Stimulated activated CD8-positive, alpha-beta memory T cell treated with anti-CD3 and anti-CD28 coated beads, Interleukin-12 subunit alpha, Interleukin-12 subunit beta, amount 100 ng/mL, for 4 hours (primary cell): ENCODE data around the gene FOXD3.

Source experiments
- DNase-seq: peaks from one replicate; pipeline ENCODE4 v3.0.0-alpha.2; 2020; ENCODE audit warnings: low read depth

The FOXD3 gene

DNA sequence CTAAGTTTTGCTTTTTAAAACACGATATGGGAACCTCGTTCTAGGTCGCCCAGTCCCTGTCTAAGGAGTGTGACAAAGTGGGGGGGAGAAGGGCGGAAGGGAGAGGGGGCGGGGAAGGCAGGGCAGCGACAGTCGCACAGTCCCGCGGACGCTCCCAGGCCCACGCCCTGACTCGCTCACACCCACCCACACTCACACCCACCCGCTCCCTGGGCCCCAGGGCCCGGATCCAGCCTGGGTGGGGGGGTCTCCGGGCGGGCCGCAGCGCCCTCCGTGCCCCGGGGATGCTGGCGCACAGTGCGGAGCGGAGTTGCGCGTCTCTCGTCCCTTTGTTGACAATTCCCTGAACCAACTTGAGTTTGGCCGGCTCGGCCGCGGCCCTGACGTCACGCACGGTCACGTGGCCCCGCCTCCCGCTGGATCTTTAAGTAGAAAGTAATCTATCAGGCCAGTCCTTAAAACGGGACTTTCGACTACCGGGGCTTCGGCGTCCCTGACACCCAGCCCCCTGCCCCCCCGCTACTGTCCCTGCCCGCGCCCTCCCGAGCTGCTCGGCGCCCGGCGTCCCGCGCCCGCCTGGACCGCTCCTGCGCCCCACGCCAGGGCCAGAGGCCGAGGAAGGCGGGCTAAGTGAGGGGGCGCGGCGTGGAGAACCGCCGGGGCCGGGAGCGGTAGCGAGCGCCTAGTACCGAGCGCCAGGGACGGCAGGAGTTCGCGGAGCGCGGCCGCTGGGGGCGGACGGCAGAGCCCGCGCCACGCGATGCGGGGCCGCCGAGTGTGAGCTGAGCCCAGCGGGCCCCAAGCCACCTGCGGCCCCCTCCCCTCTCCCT lies at the start of gene FOXD3:
Gene FOXD3 (plus strand): TSS at position 454 of the 830 bp plus-strand sequence. CDS start 492 bp downstream, outside the sequence.
- no peak for DNase-seq

DNA sequence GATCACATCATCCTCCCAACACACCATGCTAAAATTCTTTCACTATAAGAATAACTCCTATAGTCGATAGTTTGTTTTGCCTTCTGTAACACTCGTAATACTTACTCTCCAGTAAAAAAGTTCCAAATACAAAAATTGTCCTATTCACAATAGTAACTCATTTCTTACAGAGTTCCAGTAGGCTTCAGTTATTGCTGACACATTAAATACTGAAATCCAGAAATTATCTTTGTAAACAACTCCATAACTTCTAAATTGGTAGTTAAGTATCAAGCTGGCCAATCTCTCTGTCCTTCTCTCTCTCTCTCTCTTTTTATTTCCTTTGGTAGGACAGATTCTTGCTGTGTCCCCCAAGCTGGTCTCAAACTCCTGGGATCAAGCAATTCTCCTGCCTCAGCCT lies 49.6 kb upstream of the FOXD3 start:
- no peak for DNase-seq

DNA sequence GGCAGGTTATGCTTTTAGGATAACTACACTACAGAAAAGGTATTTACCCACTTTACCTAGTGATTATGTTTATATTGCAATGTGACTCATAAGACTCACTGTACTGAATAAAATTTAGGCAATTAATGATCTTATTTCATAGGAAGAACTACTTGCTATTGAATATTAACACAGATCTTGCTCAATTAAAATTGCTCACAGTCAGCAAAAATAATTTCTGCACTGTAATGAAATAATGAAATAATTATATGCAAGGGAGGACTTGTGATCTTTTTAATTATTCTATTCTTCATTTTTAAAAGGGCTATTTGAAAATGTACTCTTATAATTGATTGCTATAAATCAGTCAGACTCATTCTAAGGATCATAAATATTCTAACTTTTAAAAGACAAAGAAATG lies 48.0 kb upstream of the FOXD3 start:
- no peak for DNase-seq

DNA sequence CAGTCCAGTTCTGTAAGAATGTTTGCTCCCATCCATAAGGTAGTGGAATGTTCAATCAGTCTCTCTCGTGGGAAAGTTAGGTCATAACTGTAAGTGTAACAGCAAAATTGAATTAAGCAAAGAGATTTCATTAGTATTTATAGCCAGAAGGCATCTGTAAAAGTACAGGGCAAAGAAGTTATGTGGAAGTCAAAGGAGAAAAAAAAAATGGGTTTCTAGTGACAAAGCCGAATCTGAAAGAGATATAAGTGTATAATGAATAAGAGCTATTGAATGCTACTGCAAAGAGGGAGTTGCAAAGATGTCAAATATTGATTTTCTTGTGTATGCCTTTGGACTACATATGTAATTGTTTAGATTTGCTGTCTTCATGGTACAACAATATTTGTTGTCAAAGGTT lies 47.4 kb upstream of the FOXD3 start:
- no peak for DNase-seq

DNA sequence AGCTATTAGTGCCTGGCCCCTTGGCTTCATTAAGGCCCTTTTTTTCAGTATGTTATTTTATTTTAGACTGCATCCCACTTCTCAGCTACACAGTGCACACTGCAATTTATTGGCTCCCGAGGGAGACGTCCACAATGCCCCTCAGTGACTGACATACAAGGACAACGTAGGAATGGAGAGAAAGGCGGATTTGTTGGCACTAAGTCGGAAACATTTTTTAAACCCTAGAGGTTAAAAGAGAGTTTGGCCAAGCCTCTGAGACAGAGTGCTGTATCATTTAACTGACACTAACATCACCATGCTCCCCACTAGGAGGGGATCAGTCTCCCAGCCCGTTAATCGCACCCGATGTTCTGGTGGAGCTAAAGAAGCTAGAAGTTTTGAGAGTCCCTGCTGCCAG lies 45.7 kb upstream of the FOXD3 start:
- DNase-seq: no peak

DNA sequence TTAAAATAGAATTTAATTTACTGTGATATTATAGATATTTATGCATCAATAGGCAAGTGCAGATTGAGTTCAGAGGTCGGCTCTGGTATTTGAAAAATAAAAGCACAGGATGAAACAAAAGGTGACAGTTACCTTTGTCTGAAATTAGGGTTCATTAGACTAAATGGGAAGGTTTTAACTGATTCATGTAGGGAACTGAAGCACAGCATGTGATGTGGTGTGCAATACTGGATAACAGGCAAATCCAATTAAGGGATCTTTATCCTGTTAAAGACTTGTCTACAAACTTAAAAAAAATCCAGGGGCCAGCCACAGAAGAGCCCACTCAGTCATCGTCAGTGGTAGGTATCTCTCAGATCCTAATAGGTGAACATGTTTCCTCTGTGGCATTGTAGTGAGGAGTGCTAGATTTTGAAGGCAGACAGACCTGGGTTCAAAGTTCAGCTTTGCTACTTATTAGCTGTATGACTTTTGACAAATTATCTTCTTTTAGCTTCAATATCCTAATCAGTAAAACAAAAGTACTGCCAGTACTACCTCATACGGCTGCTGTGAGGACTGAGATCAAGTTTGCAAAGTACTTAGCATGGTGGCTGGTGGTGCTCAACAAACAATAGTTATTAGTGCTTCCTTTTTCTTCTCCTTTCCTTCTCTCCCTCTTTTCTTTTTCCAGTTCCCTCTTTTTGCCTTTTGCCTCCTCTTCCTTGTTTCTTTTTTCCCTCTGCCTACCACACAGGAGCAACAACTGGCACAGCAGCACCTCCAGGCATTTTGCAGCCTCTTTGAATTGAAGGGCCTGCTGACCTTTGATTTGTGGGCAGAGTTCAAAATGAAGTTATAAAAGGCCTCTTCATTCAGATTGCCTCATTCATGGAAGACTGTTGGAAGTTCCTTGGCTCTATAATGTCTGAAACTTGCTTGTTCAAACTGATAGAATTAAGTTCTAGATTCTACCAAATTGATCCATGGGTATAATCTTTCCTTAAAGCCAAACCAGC lies 44.9 kb upstream of the FOXD3 start:
- no peak for DNase-seq

DNA sequence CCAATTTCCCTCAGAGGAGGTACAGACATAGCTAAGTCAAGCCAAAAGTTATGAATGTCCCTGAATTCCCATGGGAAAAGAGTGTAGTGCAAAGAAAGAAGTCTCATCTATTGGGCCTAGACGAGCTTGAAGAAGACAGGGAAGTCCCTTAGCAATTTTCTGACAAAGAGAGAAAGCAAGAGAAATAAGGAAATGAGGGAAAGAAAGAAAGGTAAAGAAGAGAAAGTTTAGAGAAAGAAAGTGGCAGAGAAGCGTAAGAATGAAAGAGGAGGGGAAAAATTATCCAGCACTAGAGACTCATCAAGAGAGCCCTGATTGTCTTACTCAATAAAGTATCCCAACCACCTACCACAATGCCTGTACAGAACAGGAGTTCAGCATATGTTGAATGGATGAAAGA lies 40.6 kb upstream of the FOXD3 start:
- no peak for DNase-seq

DNA sequence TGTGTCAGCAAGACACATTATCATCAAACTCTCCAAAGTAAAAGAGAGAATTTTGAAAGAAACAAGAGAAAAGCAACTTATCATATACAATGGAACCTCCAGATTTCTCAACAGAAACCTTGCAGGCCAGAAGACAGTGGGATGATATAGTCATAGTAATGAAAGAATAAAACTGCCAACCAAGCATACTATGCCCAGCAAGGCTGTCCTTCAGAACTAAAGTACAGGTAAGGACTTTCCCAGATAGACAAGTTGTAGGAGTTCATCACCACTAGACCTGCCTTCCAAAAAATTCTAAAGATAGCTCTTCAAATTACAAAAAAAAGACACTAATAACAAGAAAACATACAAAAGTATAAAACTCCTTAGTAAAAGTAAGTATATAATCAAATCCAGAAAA lies 33.2 kb upstream of the FOXD3 start:
- no peak for DNase-seq

DNA sequence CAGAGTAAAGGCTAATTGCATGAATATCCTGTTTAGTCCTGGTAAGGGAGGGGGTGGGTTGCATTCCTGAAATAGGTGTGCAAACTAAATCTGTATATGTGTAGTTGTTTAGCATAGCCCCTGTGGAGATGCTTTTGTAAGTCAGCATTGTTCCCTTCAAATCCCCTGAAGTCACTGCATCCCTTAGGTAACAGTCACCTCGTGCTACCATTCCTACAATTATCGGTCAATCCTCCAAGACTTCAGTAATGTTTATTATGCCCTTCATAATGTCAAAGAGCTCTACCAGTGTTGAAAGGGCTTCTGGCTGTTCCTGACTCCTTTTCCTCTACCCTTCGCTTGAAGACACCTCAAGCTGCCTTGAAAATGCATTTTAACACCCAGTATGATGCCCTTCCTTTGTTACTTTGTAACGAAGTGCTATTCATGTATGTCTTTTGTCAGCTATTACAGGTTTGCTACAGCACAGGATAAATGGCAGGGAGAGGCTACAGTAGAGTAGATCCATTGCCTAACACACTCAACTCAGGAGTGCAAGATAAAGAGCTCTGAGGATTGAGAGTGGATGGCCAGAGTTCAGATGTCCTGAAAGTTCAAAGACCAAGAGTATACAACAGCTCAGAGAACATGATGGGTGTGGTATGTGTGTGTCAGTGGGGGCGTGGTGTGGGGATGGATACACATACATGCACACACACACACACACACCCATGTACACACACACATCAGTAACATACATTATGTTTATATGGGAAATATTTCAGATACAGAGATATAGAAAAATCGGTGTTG lies 27.4 kb upstream of the FOXD3 start:
- no peak for DNase-seq

DNA sequence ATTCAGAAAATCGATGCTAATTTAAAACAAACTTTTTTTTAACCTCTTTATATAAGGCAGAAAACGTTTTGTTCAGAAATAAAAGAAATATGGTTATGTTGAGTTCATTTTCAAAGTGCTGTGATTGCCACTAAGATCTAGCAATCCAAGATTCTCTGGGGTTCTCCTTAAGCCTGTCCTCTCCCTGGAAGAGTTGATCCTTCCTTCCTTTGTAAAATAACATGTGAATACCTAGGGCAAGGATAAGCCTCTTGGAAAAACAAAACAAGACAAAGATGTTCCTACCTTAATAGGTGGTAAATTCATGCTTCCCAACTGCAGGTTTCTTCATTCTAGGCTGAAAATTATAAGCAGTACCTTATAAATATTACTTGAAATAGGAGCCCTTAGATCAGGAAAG lies 18.0 kb upstream of the FOXD3 start:
- DNase-seq: no peak

DNA sequence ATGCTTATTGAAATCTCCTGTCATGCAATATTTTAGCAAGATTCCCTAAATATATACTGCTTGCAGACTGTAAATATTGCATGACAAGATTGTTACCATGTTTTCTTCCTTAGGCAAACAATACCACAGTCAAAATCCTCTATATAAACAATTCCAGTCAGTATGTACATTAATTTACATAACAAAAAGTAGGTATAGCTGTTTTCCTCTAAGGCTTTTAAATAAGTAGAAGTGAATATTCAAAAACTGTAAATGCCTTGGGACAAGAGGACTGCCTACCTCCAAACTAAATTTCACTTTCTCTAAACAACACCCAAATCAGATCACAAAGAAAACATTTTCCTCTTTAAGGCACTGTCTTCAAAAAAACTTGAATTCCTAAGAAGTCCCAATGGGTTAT lies 17.3 kb upstream of the FOXD3 start:
- DNase-seq: no peak

DNA sequence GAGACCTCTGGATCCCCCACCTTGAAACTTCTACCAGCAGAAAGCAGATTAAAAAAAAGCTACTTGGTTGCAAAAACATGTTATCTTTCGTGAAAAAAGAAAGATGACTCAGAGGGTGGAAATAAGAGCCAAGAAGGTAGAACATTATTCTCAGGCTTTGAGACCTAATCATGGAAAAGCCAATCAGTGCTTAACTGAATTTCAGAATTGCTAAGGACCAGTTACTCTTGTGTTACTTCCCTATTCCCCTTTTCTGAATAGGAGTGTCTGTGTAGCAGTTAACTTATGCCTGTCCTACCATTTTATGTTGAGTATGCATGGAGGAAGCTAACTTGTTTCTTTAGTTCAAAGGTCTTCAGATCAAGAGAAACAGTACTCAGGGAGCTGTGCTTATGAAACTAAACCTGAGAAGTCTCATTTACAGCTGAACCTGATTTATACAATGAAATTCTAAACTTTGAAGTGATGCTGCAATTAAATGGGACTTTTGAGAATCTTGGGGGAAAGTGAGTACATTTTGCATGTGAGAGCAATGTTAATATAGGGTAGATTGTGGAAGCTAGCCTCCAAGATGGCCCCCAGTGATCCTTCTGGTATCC lies 15.1 kb upstream of the FOXD3 start:
- no peak for DNase-seq

DNA sequence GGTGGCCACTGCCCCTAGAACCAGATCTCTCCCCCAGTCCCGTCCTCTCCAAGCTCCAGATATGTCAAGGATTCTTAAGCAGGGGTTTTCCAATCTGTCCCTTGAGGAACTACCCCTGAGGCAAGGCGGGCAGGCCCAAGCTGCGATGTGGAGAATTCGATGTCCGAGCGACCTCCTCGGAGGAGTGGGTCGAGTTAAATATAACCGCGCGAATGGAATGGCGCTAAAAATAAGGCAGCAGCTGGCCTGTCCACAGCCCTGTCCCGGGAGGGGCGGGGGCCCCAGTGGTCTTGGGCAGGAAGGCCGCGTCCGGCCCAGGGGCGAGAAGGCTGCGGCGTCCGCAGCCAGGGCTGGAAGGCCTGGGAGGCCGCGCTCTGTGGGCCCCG lies 5.8 kb upstream of the FOXD3 start:
- no peak for DNase-seq

DNA sequence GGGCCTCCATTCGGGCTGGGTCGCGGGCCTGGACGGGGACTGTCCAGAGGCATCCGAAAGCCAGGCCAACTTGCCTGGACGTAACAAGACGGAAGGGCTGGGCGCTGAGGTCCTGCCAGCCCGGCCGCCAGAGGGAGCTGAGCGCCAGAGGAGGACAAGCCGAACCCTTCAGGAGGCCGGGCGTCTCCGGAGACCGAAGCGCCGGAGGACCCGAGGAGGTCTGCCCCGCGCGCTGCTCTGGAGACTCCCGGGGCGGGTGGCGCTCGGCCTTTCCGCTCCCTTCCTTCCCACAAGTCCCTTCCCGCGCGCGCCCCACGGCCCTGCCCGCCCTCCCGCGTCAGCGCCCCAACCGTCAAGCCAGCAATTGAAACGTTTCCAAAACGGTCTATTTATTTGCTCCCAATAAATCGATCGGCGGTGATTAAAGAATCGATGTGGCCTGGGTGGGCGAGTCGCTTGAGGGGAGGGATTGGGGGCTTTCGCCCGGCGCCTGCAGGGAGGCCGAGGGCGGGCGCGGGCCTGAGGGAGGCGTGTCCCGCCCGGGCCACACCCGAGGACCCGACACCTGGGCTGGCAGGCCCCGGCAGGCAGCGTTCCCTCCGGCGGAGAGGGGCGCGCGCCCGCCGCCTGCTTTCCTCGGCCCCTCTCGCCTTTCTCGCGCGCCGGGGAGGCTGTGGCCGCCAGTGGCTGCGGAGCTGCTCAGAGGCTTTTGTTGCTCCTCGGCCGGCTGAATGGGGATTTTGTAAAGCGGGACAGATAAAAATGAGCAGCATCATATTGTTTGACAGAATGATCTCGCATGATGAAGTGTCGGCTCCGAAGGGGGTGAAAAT lies 5.2 kb upstream of the FOXD3 start:
- no peak for DNase-seq

DNA sequence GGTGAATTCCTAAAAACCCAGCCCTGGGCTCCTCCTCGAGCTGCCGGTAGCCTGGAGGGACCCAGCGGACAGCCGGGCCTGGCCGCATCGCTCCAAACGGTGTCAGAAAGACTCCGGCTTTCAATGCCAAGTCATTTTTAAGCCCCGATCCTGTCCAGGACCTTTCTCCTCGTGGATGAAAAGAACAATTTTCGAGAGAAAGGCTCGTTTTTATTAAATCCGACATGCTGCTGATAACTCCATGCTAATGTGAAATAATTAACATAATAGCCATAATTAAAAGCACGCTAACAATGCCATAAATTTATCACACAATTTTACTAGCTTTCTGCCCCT lies 4.6 kb upstream of the FOXD3 start:
- no peak for DNase-seq

DNA sequence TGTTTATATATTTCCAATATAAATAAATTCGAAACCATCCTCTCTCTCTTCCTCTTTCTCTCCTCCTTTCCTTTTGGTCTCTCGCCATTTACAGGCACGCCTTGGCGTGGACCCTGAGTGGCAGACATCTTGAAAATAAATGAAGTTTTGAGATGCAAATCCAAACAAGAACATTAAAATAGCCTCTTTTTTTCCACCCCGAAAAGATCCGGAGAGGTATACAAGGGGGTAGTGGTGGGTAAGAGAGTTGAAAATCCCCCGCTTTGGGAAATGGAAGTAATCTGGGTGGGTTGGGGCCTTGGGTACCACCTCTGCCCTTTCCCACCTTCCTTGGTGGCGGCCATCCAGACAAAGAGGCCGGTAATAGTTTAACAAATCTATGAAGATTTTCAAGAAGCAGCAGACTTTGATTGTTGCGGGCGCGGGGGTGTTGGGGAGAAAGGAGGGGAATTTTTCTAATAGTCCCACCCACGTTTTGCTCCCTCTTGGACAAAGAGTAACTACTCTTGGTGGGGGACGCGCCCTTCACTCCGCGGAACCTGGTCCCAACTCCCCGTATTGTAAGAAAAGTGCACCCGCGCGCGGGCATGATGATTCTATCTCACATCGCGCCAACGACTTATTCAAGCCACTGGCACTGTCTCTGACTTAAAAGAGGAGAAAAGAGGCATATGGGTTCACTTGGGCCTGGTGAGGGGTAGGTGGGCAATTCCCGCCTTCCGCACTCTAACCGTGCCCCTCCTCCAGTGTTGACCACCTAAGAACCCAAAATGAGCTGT lies 4.0 kb upstream of the FOXD3 start:
- DNase-seq: no peak

DNA sequence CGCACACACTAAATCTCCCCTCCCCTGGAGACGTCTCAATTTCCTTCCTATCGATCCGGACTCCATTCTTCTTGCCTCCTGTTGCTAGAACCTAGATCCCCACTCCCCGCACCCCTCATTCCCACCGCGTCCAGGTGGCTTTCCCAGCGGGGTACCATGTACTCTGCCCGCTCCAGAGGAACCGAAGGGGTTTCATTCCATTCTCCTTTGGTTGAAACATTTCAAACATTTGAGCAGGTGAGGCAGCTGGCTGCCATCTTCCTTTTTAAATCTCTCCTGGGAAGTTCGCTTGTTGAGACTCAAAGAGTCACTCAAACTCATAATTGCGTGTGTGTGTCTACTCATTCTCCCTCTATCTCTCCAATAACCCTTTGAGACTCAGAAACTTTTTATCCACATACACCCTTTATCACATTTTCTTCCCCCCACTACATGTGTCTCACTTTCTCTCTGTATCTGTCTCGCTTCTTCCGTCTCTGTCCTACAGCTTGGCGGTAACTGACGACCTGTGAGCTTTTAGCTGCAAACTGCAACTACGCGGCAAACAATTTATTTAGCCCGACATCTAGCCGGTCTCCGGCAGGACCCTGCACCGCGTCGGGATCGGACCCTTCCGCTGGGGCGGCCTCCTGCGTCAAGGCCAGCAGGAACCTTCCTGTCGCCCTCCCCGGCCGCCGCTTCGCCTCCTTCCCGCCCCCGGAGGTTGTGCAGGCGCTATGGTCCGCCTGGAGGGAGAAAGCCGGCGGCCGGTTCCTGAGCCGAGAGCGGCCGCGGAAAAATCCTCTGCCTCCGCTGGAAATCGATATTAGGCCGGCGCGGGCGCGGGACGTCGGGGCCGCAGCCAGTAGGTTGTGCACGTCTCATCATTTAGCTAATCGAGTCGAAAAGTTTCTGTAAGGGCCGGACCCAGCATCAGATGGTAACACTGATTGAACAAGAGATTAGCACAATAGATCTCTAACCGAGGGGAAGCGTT lies 3.0 kb upstream of the FOXD3 start:
- DNase-seq: no peak

DNA sequence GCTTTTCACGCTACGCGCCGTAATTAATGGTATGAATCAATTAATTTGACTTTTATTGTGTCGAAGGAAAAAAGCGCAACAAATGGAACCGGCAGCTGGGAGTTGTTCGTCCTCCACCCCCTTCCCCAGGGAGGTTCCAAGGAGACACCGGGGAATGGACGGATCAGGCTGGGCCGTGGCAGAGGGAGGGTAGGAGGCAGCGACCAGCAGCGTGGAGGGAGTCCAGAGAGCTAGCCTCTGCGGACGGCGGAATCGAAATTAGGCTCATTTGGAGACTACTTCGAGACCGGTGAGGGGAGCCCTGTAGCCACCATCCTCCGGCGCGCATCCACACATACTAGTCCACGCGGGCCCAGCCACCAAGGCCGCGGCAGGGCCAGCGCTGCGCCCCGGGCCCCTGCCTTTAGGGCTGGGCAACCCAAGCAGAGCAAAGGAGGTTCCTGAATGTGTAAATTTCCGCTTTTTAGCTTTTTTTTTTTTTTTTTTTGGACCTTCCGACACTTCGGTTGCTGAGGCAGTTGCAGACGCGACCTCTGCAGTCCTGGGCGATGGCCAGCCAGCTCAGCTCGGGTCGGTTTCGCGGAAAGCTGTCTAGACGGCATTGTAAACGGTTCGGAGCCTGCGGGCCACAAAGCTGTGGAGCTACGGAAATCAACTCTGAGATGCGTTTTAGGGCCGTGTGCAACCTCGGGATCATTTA lies 2.2 kb upstream of the FOXD3 start:
- no peak for DNase-seq
